Breast epithelium (tissue), 3 donors: ENCODE measurements around the gene DAP3.

Experiments used
- POLR2A ChIP-seq: fragments of 450-650 bp; IDR thresholded peaks from one replicate; pipeline ENCODE4 v1.6.1; 2016; ENCODE audit warnings: antibody characterized with exemption, mild to moderate bottlenecking, moderate library complexity
- TF ChIP-seq, protein P1 (sequence below), 3 donors: fragments of 450-650 bp; IDR thresholded peaks; one replicate each; pipeline ENCODE4 v1.5.1; 2016 to 2017; ENCODE audit warnings: antibody characterized with exemption in 3 of 3, mild to moderate bottlenecking in 3 of 3, moderate library complexity in 3 of 3

DNA sequence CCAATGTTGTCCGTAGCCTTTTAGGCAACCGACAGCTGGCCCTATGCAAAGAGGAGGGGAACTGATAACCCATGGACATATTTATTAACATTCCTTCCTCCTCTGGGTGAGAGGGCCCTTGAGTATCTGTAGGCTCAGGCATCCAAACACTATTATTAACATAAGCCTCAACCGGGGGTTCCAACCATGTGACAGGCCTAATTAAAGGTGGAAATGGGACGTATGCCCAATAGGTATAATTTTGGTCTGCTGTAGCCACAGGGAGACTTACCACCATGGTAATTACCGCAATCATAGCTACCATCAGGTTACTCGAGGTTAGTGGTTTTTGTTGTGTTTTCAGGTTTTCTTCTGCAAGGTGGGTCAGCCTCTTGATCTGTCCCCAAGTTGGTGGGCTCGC lies 5.3 kb downstream of the DAP3 start:
- TF ChIP-seq, protein P1, sequence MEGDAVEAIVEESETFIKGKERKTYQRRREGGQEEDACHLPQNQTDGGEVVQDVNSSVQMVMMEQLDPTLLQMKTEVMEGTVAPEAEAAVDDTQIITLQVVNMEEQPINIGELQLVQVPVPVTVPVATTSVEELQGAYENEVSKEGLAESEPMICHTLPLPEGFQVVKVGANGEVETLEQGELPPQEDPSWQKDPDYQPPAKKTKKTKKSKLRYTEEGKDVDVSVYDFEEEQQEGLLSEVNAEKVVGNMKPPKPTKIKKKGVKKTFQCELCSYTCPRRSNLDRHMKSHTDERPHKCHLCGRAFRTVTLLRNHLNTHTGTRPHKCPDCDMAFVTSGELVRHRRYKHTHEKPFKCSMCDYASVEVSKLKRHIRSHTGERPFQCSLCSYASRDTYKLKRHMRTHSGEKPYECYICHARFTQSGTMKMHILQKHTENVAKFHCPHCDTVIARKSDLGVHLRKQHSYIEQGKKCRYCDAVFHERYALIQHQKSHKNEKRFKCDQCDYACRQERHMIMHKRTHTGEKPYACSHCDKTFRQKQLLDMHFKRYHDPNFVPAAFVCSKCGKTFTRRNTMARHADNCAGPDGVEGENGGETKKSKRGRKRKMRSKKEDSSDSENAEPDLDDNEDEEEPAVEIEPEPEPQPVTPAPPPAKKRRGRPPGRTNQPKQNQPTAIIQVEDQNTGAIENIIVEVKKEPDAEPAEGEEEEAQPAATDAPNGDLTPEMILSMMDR (IDR thresholded peaks at IDR 0.05): no peak
- TF ChIP-seq POLR2A: no peak
